ENCODE data around the gene TNS2.

The TNS2 gene

DNA sequence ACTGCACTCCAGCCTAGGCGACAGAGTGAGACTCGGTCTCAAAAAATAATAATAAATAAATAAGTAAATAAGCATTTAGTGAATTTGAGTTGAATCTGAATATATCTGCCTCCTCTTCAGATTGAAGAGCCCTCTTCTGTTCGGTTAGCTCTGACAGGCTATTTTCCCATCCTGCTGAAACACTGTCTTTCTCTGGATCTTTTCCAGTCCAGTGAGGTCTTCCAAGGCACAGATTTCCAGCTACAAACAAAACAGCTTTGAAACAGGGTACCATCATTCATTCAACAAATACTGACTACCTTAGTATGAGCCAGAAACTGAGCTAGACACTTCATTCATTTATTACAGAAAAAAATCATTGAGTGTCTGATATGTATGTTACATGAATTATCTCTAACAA is 36.5 kb downstream of the TNS2 start:
- CTCF ChIA-PET, result interaction anchor here (0.8 to 3.6 kb wide), 5 partner anchors 13 to 40 kb away, joined by 3 to 18 read pairs (median 4); no protein-coding TSS in a partner anchor
- Histone ChIP-seq H3K4me3 (ENCODE audit: low read depth, low read length) (no peak overlapping the region), H3K4me1 (ENCODE audit: control insufficient read depth, insufficient read depth, low read length) (no peaks in the 10 kb centered on the region), H3K36me3 (ENCODE audit: control insufficient read depth in 2 of 2, insufficient read depth in 1 of 2, low read length in 2 of 2) (no peaks in the 10 kb centered on the region), H3K27ac (ENCODE audit: extremely low read depth, low read depth, low read length) (no peak overlapping the region), H3K9me3 (ENCODE audit: control insufficient read depth, insufficient read depth, low read depth, low read length) (no peaks in the 10 kb centered on the region)
- POLR2A ChIA-PET, result interaction anchor here (0.6 kb wide), 1 partner anchor 8 kb away, joined by 5 read pairs; no protein-coding TSS in a partner anchor
- TF ChIP-seq ZNF677 (tag by site-specific recombination; IDR thresholded peaks at IDR 0.05) (no peak), ZNF175 (tag by site-specific recombination; IDR thresholded peaks at IDR 0.05) (no peak), ZNF600 (tag by site-specific recombination; IDR thresholded peaks at IDR 0.05) (no peak), ZNF426 (tag by site-specific recombination; IDR thresholded peaks at IDR 0.05) (no peak), ZNF169 (tag by site-specific recombination; IDR thresholded peaks at IDR 0.05) (no peak), ZNF837 (tag by site-specific recombination; IDR thresholded peaks at IDR 0.05) (no peak), GLI2 (tag by site-specific recombination; IDR thresholded peaks at IDR 0.05; ENCODE audit: borderline replicate concordance, low read depth) (no peak), ZNF707 (tag by site-specific recombination; IDR thresholded peaks at IDR 0.05) (no peak), SP2 (tag by site-specific recombination; IDR thresholded peaks at IDR 0.05) (no peak), ZNF223 (tag by site-specific recombination; IDR thresholded peaks at IDR 0.05) (no peak), ZNF133 (tag by site-specific recombination; IDR thresholded peaks at IDR 0.05) (no peak), BCL11B (tag by site-specific recombination; IDR thresholded peaks at IDR 0.05; ENCODE audit: low read depth) (no peak)
- TF ChIP-seq, protein P1, sequence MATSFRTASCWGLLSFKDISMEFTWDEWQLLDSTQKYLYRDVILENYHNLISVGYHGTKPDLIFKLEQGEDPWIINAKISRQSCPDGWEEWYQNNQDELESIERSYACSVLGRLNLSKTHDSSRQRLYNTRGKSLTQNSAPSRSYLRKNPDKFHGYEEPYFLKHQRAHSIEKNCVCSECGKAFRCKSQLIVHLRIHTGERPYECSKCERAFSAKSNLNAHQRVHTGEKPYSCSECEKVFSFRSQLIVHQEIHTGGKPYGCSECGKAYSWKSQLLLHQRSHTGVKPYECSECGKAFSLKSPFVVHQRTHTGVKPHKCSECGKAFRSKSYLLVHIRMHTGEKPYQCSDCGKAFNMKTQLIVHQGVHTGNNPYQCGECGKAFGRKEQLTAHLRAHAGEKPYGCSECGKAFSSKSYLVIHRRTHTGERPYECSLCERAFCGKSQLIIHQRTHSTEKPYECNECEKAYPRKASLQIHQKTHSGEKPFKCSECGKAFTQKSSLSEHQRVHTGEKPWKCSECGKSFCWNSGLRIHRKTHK (tag by site-specific recombination; IDR thresholded peaks at IDR 0.05), result no peak
- TF ChIP-seq, protein P2, sequence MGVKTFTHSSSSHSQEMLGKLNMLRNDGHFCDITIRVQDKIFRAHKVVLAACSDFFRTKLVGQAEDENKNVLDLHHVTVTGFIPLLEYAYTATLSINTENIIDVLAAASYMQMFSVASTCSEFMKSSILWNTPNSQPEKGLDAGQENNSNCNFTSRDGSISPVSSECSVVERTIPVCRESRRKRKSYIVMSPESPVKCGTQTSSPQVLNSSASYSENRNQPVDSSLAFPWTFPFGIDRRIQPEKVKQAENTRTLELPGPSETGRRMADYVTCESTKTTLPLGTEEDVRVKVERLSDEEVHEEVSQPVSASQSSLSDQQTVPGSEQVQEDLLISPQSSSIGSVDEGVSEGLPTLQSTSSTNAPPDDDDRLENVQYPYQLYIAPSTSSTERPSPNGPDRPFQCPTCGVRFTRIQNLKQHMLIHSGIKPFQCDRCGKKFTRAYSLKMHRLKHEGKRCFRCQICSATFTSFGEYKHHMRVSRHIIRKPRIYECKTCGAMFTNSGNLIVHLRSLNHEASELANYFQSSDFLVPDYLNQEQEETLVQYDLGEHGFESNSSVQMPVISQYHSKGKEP (tag by site-specific recombination; IDR thresholded peaks at IDR 0.05), result no peak
- TF ChIP-seq, protein P3, sequence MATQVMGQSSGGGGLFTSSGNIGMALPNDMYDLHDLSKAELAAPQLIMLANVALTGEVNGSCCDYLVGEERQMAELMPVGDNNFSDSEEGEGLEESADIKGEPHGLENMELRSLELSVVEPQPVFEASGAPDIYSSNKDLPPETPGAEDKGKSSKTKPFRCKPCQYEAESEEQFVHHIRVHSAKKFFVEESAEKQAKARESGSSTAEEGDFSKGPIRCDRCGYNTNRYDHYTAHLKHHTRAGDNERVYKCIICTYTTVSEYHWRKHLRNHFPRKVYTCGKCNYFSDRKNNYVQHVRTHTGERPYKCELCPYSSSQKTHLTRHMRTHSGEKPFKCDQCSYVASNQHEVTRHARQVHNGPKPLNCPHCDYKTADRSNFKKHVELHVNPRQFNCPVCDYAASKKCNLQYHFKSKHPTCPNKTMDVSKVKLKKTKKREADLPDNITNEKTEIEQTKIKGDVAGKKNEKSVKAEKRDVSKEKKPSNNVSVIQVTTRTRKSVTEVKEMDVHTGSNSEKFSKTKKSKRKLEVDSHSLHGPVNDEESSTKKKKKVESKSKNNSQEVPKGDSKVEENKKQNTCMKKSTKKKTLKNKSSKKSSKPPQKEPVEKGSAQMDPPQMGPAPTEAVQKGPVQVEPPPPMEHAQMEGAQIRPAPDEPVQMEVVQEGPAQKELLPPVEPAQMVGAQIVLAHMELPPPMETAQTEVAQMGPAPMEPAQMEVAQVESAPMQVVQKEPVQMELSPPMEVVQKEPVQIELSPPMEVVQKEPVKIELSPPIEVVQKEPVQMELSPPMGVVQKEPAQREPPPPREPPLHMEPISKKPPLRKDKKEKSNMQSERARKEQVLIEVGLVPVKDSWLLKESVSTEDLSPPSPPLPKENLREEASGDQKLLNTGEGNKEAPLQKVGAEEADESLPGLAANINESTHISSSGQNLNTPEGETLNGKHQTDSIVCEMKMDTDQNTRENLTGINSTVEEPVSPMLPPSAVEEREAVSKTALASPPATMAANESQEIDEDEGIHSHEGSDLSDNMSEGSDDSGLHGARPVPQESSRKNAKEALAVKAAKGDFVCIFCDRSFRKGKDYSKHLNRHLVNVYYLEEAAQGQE (tag by site-specific recombination; IDR thresholded peaks at IDR 0.05), result no peak
- TF ChIP-seq, protein P4, sequence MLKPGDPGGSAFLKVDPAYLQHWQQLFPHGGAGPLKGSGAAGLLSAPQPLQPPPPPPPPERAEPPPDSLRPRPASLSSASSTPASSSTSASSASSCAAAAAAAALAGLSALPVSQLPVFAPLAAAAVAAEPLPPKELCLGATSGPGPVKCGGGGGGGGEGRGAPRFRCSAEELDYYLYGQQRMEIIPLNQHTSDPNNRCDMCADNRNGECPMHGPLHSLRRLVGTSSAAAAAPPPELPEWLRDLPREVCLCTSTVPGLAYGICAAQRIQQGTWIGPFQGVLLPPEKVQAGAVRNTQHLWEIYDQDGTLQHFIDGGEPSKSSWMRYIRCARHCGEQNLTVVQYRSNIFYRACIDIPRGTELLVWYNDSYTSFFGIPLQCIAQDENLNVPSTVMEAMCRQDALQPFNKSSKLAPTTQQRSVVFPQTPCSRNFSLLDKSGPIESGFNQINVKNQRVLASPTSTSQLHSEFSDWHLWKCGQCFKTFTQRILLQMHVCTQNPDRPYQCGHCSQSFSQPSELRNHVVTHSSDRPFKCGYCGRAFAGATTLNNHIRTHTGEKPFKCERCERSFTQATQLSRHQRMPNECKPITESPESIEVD (tag by site-specific recombination; IDR thresholded peaks at IDR 0.05), result no peak
- TF ChIP-seq, protein P5, sequence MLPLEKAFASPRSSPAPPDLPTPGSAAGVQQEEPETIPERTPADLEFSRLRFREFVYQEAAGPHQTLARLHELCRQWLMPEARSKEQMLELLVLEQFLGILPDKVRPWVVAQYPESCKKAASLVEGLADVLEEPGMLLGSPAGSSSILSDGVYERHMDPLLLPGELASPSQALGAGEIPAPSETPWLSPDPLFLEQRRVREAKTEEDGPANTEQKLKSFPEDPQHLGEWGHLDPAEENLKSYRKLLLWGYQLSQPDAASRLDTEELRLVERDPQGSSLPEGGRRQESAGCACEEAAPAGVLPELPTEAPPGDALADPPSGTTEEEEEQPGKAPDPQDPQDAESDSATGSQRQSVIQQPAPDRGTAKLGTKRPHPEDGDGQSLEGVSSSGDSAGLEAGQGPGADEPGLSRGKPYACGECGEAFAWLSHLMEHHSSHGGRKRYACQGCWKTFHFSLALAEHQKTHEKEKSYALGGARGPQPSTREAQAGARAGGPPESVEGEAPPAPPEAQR (tag by site-specific recombination; IDR thresholded peaks at IDR 0.05), result no peak
